CD4-positive, alpha-beta T cell treated with Interleukin-17A for 4 hours (primary cell): Measurements from ENCODE around the gene CSF1R.
"Not testable (repeated sequence)": the region's sequence is repeated elsewhere in the genome, so short reads cannot be mapped to it uniquely, and the experiment has no call there.

Experiments used
- DNase-seq: peaks from one replicate; pipeline ENCODE4 v3.0.0-alpha.2; 2020; ENCODE audit warnings: mixed read lengths

CSF1R gene

DNA sequence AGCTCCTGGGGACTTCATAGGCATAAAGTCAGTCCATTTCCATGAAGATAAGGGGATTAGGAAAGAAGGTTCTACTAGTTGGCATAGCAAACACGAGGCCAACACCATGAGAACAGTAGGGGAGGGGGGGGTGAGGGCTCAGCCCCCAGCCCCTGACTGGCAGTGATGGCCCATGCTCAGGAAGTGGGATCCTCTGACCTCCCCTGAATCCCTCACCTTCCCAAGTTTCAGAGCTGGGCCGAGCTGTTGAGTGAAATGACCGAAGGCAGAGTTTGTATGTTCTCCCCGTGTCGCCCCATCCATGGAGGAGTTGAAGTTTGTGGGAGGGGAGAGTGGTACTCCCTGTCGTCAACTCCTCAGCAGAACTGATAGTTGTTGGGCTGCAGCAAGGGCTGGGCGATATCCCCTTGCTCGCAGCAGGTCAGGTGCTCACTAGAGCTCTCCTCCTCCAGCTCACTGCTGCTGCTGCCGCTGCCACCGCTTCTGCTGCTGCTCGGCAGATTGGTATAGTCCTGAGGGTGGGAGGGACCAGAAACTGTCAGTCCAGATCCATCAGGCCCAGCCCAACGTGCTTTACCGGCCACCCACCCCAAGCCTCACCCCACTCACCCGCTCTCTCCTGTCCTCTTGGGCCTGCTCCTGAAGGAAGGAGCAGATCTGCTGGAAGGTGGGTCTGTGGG lies 32.5 kb downstream of the CSF1R start:
- DNase-seq, result no peak

DNA sequence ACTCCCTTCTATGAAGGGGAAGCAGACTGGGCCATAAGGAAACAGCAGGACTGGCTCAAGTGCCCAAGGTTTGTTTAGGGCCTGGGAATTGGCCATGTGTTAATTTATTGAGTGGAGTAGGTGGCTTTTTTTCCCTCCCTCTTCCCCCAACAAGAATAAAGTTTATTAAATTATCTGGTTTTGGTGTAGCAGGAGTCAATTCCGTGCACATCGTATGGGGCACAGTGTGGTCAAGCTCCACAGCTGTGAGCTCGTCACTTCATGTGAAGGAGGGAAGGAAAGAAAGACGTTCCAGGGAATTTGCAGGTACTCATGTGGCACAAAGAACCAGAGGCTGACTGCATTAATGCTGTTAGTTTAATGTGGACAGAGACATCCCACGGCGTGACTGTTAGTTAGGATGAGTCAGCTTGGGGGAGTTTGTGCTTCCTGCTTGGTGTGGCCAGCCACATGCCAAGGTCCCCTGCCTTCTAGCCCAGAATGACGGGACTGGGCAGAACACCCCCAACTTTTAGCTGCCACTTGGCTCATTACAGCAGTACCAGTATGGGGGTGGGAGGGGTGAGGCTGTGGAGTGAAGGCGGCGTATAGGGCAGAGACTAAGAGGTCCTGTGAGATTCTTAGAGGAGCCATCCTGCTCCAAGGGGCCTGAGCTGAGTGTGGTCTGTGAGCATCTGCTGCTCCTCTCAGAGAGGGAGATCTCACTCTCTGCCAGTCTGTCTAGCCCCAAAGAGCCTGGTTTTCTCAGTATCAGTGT lies 33.2 kb downstream of the CSF1R start:
- no peak for DNase-seq

DNA sequence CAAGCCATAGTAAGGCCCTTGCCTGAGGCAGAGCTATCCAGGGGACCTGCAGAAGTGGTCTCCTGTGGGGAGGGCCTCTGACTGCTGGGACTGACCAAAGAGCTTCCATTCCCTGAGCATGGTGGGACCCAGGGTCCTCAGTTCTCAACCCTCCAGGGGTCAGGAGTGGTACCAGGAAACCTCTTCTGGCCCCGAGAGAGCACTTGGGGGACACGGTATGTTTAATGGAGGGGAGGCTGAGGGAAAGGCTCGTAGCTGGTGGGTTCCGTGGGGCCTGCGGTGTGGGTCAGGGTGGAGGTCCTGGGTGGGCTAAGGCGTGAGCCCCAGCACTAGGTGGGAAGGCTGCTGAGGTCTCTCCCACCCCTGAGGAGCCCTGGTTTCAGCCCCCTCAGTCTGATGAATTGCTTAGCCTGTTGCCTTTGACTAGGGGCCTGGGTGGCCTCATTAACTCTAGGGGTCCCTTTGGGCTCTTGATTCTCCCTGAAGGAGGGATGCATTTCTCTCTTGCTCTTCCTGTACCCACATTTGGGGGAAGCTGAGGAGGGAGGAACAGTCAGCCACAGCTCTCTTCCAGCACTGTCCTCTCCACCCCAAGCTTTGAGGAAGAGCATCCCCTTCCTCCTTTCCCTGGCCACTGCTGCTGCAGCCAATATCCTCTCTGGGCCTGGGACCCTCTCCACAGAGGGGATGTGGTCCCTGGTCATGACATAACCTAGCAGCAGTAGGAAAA lies 34.0 kb downstream of the CSF1R start:
- DNase-seq, result no peak

DNA sequence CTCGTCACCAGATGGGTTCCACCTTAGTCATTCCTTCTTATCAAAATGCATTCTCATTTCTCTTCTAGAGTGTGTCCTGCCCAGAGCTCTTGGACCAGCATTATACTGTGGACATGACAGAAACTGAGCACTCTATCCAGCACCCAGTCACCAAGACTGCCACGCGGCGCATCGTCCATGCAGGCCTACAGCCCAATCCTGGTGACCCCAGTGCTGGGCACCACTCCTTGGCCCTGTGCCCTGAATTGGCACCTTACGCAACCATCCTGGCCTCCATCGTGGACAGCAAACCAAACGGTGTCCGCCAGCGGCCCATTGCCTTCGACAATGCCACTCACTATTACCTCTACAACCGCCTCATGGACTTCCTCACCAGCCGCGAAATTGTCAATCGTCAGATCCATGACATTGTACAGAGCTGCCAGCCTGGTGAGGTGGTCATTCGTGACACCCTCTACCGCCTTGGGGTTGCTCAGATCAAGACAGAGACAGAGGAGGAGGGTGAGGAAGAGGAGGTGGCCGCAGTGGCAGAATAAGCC lies 34.6 kb downstream of the CSF1R start:
- DNase-seq, result no peak

DNA sequence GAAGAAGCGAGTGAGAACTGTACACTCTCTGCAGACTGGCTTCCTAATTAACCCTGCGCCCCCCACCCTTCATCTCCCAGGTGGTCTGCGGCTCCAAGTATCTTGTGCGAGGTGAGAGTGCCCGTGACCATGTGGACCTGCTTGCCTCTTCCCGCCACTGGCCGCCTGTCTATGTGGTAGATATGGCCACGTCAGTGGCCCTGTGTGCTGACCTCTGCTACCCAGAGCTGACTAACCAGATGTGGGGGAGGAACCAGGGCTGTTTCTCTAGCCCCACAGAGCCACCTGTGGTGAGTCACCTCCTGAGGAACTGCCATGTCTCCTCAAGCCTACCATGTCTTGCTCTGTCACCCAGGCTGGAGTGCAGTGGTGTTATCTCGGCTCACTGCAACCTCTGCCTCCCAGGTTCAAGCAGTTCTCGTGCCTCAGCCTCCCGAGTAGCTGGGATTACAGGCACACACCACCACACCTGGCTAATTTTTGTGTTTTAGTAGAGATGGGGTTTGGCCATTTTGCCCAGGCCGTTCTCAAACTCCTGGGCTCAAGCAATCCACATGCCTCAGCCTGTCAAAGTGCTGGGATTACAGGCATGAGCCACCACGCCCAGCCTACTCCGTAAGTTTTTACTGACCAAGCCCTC lies 36.1 kb downstream of the CSF1R start:
- DNase-seq, result not testable (repeated sequence)

DNA sequence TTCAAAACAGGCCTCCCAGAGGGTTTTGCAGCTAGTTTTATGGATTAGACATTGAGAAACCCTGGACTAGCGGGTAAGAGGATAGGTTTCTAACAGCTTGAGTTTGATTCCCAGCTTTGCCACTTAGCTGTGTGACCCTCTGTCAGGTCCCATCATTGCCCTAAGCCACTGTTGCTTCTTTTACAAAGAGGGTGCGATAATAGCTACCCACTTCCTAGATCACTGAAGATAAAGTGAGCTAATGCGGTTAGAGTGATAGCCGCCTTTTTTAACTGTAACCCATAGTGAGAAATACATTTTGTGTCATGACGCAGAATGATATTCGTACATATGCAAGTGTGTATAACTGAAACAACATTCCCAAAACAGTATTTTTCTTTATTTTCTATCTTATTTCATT lies 40.3 kb downstream of the CSF1R start:
- DNase-seq, result no peak

DNA sequence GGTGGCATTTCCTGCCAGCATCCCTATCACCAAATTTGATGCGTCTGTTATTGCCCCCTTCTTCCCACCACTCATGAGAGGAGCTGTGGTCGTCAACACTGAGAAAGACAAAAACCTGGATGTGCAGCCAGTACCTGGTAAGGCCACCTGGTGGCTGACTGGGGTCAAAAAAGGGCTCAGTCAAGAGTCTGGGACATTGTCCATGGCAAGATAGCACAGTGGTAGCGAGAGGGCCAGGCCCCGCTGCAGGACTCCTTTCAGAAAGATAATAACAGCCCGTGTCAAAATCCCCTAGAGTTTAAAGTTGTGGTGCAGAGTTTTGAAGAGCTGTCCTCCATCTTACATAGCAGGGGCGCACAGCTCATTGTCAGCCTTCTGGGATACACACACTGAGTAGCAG lies 40.8 kb downstream of the CSF1R start:
- no peak for DNase-seq

DNA sequence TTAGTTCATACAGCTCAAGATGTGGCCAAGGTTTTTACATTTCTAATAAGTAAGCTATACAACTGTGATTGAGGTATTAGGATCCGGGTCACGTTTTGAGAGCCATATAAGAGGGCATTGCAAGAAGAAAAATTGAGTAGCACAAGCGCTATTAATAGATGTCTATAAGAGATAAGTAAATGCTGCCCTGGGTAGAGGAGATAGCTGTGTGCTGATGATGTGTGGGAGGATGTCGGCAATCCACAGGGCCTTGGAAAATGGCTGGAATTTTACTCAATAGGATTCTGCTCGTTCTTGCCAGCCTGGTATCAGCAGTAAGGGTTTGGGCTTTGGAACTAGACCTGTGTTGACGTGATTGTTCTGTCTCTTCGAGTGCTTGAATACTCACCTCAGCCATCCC lies 41.6 kb downstream of the CSF1R start:
- no peak for DNase-seq

DNA sequence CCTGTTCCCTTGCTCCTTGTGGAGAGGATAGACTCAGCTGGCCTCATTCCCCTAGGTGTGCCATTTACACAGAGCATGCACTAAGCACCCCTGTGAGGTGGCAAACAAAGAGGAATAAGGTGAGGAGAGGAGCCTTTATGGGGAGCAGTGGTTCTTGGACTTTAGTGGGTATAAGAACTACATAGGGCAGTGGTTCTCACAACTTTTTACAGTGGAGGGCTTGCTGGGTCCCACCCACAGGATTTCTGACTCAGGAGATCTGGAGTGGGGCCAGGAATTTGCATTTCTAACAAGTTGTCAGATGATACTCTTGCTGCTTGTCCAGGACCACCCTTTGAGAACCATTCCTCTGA lies 42.0 kb downstream of the CSF1R start:
- no peak for DNase-seq

DNA sequence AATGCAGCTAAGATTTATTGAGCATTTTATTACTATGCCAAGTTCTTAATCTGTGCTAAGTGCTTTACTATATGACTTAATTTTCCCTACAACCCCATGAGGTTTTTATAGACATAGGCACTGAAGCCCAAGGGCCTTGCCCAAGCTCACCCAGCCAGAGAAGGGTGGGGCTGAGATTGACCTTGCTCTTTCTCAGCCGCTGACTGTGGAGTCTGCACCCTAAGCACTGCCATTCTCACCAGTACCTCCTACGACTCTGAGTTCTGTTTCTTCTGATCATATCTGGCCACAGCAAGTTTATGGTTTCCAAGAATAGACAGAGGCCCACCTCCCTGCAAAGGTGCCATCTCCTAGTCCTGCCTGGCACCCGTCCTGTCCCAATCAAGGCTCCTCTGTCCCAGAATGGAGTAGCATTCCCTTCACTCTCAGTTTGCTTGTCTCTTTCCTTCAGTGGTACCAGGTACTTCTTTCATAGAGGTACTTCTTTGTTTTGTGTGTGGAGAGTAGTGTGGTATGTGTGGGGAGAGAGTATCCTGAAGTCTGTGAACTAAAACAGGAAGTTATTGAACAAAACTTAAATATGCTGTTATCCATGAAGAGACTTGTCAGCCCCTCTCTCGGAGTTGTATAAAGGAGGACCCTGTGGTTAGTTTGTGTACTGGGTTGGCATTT lies 42.6 kb downstream of the CSF1R start:
- DNase-seq, result no peak

DNA sequence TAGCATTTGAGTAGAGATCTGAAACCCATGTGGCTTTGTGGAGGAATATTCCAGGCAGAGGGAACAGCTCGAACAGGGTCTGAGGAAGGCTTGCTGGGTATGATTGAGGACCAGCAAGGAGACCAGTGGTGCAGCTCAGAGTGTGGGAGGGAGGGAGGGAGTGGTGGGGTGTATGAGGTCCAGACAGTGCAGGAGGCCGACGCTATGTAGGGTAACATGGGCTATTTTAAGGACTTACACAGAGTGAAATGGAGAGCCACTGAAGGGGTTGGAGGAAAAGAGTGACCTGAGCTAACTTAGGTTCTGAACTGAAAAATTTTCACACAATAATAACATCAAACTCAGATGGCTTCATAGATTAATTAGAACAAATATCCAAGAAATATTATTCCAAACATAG lies 43.9 kb downstream of the CSF1R start:
- DNase-seq, result no peak

DNA sequence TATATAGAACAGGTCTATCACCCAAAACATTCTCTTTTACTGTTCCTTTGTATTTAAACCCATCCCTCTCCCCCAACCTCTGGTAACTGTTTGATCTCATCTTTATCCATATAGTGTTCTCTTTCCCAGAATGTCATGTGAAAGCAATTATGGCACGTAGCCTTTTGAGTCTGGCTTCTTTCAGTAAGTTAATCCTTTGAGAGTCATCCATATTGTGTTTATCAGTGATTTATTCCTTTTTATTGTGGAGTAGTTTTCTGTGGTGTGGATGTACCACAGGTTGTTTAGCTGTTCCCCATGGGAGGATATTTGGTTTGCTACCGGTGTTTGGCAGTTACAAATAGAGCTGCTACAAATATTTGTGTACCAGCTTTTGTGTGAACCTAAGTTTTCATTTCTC lies 47.8 kb downstream of the CSF1R start:
- no peak for DNase-seq

DNA sequence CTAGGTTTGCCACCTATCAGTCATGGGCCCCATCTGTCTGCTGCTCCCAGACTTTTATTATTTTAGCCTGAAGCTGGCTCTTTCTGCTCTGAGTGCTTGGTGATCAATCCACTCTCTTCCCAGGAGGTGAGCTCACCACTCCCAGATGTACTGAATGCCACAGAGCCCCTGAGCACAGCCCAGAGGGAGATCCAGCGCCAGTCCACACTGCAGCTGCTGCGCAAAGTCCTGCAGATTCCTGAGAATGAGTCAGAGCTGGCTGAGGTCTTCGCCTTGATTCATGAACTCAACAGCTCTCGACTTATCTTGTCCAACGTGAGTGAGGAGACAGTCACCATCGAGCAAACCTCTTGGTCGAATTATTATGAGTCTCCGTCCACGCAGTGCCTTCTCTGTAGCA lies 49.8 kb downstream of the CSF1R start:
- no peak for DNase-seq

DNA sequence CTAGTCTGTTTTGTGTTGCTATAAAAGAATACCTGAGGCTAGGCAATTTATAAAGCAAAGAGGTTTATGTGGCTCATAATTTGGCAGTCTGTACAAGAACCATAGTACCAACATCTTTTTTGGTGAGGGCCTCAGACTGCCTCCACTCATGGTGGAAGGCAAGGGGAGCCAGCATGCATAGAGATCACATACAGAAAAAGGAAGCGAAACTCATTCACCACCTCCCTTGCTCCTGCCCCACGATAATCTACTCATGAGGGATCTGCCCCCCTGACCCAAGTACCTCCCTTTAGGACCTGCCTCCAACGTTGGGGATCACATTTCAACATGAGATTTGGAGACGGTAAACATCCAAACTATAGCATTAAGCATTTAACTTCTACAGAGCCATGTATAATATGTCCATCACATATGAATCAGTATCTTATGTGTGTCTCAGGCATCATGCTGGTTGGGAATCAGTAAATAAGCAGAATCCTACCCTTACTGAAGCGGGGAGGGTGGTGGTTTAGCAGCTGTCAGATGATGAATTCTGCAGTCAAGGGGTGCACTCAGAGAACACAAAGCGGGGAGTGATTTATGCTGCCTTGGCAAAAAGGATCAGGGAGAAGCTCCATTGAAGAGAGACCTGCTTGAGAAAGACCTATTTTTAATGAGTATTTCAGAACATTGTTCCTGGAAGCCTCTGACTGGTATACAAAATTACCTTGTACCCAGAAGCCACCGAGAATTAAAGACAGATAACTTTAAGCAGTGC lies 51.0 kb downstream of the CSF1R start:
- no peak for DNase-seq

DNA sequence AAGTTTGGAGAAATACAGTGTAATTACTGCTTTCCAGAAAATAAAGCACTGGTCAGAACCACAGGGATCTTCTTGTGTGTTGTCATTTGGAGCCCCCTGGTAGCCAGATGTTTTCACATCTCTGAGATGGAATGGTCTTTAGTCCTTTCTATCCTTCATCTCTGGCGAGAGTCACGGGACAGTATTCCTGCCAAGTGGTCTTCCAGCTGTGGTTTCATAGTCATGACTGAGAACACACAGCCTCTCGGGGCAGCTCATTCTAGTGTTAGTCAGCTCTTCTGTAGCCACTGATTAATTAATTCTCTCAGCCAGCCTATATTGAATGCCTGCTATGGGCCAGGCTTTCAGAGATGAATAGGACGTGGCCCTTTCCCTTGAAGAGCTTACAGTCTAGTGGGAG lies 51.7 kb downstream of the CSF1R start:
- DNase-seq, result no peak

DNA sequence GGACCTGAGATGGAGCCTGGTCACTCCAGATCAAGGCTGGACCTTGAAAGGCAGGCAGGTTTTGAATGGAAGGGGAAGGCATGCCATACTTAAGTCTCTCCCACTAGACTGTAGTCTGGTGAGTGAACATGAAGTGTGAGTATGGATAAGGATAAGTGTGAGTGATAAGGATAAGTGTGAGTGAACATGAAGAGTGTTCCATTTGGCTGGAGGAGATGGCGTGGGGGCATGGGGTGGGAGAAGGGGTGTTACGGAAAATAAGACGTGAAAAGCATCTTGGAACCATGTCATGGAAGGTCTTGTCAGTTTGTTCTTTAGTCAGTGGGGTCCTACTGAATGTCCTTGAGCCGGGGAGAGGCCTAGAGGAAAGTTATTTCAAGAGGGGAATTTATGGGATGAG lies 53.0 kb downstream of the CSF1R start:
- no peak for DNase-seq

DNA sequence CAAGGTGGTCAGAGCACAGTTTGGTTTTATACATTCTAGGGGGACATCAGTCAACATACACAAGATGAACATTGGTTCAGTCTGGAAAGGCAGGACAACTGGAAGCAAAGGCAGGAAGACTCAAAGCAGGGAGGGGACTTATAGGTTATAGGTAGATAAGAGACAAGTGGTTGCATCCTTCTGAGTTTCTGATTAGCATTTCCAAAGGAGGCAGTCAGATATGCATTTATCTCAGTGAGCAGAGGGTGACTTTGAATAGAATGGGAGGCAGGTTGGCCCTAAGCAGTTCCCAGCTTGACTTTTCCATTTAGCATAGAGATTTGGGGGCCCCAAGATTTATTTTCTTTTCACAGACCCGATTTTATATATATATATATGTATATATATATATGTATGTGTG lies 58.3 kb downstream of the CSF1R start:
- not testable (repeated sequence) for DNase-seq

DNA sequence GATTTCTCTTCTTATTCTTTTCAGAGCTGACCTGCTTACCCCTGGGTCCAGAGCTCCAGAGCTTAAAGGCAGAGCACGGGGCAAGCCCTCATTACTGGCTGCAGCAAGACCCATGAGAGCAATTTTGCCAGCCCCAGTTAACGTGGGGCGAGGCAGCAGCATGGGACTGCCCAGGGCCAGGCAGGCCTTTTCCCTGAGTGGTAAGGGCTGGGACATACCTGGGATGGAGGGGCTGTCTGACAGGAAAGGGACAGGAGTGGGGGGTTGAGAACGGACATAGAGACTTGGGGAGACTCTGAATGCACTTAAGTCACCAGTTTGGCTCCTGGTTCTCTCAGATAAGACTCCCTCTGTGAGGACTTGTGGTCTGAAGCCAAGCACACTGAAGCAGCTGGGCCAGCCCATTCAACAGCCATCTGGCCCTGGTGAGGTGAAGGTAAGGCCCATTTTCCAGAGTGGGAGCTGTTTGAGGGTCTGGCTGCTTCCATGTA lies 59.6 kb downstream of the CSF1R start:
- DNase-seq, result no peak

DNA sequence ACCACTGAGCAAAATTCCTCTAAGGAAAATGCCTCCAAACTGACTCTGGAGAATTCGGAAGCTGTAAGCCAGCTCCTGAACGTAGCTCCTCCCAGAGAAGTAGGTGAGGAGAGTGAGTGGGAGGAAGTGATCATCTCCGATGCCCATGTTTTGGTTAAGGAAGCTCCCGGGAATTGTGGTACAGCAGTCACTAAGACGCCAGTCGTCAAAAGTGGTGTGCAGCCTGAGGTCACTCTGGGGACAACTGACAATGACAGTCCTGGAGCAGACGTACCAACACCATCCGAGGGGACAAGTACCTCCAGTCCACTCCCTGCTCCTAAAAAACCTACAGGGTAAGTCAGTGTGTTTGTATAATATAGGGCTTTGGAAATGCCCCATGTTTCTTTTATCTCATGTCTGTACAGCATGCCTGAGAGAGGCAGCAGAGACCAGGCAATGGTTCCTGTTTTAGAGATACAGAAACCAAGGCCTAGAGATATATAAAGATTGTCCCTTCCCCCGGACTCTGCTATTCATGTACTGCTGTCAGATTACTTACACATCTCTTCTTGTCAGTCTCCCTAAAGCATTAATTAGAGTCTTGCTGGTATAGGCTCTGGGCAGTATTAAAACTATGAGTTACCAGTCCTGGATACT lies 61.9 kb downstream of the CSF1R start:
- DNase-seq, result no peak

DNA sequence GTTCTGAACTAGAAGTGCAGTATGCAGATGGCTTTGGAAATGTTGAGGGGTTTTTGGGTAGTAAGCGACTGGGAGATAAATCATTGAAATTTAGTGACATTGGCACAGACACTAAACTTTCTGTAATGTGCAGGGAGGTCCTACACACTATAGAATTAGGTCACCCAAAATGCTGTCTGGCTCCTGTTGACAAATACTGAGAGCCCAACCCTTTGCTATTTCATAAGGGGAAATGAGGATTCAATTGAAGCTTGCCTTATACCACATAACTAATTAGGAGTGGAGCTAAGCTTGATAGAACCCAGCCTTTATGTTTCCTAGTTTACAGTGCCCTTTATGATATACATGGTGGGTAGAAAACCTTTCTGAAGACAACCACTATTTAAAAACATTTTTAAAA lies 63.2 kb downstream of the CSF1R start:
- no peak for DNase-seq

DNA sequence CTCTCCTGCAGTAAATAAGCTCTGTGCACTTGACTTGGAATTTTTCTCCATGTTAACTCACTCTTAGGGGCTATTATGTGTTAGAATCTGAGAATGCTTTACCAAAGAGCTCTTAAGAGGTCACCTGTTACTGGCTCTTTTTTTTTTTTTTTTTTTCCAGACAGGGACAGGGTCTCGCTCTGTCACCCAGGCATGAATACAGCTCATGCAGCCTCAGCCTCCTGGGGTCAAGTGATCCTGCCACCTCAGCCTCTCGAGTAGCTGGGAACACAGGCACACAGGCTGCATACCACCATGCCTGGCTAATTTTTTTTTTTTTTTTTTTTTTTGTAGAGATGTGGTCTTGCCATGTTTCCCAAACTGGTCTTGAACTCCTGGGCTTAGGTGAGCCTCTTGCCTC lies 63.7 kb downstream of the CSF1R start:
- no peak for DNase-seq
